ENCODE results near the gene USP8.
"Not testable (repeated sequence)": the region's sequence is repeated elsewhere in the genome, so short reads cannot be mapped to it uniquely, and the experiment has no call there.

Gene USP8

GRCh38 chr15:50424066-50424890, at the start of gene USP8:
Gene USP8, plus strand, starts transcription at chr15:50424405. Its CDS starts 14,669 bp downstream, at chr15:50439074.
- DNase-seq = peak; percentile 98

DNA sequence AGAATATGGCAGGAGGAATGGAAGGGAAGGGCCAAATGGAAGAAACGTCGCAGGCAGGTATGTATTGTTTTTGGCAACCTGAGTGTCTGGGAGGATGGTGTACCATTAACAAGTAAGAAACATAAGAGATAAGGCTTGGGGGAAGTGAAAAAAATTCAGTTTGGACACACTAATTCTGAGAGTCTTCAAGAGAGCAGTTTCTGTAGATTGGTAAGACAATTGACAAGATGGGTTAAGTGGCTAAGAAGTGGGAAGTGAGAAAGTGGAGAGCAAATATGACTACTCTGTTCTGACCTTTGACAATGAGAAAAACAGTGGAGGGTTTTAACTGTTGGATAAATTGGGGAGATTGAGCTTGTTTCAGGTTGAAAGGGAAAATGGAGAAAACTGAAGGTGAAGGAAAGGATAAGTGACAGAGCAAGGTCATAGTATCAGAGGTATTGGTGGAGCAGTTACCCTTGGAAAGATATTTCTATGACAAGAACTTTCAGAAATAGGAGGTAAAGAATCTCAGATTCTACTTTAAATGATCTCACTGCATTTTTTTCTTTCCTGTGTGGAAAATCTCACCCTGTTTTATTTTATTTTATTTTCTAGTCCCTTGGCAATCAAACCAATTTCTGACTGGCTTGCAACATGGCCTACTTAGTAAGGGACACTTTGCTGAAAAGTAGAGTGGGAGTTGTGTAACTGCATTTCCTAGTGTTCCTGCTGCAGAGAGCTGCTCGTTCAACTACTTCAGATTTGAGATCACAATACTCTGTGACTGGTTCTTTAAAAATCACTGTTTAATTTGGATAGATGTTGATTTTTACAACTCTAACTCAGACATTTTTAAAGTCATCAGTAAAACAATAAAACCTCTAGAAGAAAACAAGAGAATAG, 46.1 kb upstream of the USP8 start:
- DNase-seq = no peak

DNA sequence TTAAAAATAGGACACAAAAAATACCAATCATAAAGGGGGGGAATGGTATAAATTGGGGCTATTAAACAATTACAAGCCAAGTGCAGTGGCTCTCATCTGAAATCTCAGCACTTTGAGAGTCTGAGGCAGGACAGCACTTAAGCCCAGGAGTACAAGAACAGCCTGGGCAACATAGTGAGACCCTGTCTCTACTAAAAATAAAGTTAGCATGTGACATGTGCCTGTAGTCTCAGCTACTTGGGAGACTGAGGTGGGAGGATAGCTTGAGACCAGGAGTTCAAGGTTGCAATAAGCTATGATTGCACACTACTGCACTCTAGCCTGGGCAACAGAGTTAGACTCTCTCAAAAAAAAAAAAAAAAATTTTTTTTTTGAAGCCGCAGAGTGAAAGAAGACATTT, 45.4 kb upstream of the USP8 start:
- DNase-seq = no peak

DNA sequence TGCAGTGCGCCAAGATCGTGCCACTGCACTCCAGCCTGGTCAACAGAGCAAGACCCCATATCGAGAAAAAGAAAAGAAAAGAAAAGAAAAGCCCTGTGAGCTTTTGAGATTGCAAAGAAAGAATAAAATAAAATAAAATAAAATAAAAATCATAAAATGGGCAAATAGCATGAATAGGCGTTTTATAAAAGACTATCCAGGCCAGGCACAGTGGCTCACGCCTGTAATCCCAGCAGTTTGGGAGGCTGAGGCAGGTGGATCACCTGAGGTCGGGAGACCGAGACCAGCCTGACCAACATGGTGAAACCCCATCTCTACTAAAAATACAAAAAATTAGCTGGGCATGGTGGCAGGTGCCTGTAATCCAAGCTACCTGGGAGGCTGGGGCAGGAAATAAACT, 44.8 kb upstream of the USP8 start:
- not testable (repeated sequence) for DNase-seq

GRCh38 chr15:50380089-50380488, 44.1 kb upstream of the USP8 start:
- DNase-seq = no peak

- DNase-seq = no peak
These were observed 42.8 kb upstream of the USP8 start for GRCh38 chr15:50381438-50381837.

DNA sequence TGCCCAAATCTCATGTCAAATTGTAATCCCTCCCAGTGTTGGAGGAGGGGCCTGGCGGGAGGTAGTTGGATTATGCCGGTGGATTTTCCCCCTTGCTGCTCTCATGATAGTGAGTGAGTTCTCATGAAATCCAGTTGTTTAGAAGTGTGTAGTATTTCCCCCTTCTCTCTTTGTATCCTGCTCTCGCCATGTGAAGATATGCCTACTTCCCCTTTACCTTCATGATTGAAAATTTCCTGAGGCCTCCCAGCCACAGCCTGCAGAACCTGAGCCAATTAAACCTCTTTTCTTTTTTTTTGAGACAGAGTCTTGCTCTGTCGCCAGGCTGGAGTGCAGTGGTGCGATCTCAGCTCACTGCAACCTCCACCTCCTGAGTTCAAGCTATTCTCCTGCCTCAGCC, 41.8 kb upstream of the USP8 start:
- peak; percentile 31 for DNase-seq

- peak; percentile 37 for DNase-seq
These were observed 33.5 kb upstream of the USP8 start for GRCh38 chr15:50390554-50391264.

DNA sequence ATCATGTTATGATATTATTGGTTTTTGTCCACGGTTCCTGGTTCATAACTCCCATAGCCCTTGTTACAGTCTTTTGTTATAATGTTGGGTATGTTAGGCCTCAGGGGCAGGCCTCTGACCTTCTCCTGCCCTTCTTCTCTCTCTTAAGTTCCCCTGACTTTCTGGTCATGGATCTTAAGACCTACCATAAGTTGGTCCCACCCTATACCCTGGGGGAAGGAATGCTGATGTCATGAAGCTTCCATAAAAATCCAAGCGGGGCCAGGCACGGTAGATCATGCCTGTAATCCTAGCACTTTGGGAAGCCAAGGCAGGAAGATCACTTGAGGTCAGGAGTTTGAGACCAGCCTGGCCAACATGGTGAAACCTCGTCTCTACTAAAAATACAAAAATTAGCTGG, 32.6 kb upstream of the USP8 start:
- DNase-seq = not testable (repeated sequence)

GRCh38 chr15:50411870-50412269, 12.3 kb upstream of the USP8 start:
- no peak for DNase-seq

- DNase-seq = no peak
These were observed 9.6 kb upstream of the USP8 start for GRCh38 chr15:50414624-50415023.

DNA sequence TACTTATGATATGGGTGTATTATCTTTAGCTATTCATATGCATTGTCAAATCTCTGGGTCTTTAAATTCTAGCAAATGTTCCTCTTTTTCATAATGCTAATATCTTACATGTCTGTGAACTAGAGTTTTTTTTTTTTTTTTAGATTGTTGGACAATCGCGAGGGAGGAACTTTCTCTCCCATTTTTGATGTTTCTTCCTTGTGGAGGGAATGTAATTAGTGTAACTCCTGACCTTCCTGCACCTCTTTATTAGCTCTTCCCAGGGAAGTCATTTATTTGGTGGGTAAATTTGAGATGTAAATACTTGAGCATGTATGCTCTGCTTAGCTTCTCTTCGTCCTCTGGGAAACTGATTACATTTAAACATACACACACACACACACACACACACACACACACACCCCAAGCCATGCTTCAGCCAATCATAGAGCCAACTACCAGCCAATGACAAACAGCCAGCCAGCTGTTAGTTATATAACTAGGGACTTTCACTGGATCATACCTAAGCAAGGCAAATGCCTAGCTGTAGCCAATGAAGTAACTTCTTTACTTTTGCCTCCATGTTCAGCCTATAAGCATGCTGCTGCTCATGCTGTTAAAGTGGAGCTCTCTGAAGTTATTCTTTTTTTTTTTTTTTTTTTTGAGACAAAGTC, 8.3 kb upstream of the USP8 start:
- no peak for DNase-seq

- DNase-seq = no peak
These were observed 7.3 kb upstream of the USP8 start for GRCh38 chr15:50416890-50417289.

- no peak for DNase-seq
These were observed 6.1 kb upstream of the USP8 start for GRCh38 chr15:50418041-50418583.

DNA sequence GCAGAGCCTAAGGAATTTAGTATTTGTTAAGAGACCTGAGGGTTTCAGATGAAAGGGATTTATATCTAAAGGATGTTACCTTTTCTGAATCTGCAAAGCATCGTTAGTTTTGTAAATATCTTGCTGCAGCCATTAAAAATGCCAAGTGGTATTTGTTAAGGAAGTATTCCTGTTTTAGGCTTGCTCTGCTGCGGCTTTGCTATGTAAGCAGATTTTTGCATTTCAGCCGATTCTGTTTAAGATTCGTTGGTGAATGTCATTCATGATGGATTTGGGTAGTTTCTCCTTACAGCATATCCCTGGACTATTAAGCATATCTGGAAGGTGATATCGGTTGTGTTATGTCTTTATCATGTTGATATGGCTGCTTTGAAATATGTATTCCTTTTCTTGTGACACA, 1.0 kb downstream of the USP8 start:
- no peak for DNase-seq

DNA sequence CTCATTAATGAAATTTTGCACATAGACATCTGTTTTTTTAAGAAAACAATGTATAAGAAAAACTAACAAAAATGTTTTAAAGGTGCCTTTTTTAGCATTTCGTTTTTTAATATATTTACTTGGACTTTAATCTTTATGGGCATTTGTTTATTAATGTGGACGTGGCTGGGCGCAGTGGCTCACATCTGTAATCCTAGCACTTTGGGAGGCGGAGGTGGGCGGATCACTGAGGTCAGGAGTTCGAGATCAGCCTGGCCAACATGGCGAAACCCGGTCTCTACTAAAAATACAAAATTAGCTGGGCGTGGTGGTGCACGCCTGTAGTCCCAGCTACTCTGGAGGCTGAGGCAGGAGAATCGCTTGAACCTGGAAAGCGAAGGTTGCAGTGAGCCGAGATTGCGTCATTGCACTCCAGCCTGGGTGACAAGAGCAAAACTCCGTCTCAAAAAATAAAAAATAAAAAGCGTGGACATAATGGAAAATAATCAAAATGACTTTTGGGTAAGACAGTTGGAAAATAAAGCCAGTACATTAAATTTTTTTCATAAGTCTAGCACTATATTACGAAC, 1.6 kb downstream of the USP8 start:
- DNase-seq = not testable (repeated sequence)

DNA sequence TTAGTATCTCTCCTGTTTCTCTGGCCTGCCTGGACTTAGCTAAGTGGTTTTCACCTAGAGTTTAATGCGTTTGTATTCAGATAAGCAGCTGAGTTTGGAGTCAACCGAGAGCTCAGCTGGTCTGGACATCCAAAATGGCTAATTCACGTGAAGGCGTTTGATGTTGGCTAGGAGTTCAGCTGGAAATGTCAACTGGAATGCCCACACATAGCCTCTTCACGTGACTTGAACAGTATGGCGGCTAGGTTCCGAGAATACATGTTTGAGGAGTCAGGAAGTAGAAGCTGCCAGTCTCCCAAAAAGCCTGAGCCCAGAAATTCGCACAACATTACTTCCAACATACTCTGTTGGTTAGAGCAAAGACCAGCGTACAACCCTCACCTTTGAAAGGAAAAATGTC, 2.2 kb downstream of the USP8 start:
- DNase-seq = no peak

GRCh38 chr15:50431204-50431603, 7.0 kb downstream of the USP8 start:
- no peak for DNase-seq

- DNase-seq = no peak
These were observed 8.0 kb downstream of the USP8 start for GRCh38 chr15:50432230-50432629.

DNA sequence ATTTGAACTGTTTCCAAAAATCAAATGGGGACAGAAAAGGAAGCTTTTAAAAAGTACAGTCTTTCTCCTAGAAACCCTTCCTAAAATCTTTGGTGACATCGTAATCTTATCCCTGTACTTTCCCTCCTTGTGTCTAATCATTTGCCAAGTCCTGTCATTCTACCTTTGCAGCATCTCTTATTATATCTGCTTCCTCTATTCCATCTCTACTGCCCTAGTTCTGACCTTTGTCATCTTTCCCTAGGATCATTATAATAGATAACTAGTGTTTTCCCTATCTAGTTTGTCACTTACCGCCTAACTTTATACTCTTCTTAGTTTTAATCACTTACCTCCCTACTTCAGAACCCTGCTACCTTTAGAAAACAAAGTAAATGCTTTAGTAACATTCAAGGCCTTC, 11.6 kb downstream of the USP8 start:
- no peak for DNase-seq

- no peak for DNase-seq
These were observed 14.0 kb downstream of the USP8 start for GRCh38 chr15:50438251-50438650.

GRCh38 chr15:50440932-50441331, 16.7 kb downstream of the USP8 start:
- no peak for DNase-seq
